Neural cell (in vitro differentiated cells): ENCODE results near the gene HIF3A. TPM values are rescaled to one million over a fixed set of nuclear protein-coding genes. Genes with fewer than 3 reads are reported as not detected.

Experiments used
- H2AFZ ChIP-seq: fragments of 200-600, 300-800 bp; sonication (generic), shearing (Covaris generic); 2 replicates; pipeline ENCODE4 v1.6.0; 2014; ENCODE audit warnings: low read depth, mild to moderate bottlenecking, antibody characterized with exemption, low read length, moderate library complexity
- H3F3A ChIP-seq: fragments of 200-600 bp; shearing (Covaris generic); 2 replicates; pipeline ENCODE4 v1.6.1; 2016; ENCODE audit warnings: mild to moderate bottlenecking, moderate library complexity, mixed read lengths, antibody characterized with exemption, low read length; ENCODE audit not compliant: insufficient read depth, poor library complexity, severe bottlenecking
- H3K27ac ChIP-seq: fragments of 200-600, 300-800 bp; sonication (generic), shearing (Covaris generic); 2 replicates; pipeline ENCODE4 v1.5.1; 2014; ENCODE audit warnings: mild to moderate bottlenecking, low read length, moderate library complexity
- H3K27me3 ChIP-seq: fragments of 300-800, 200-600 bp; sonication (generic), shearing (Covaris generic); 2 replicates; pipeline ENCODE4 v1.6.0; 2014; ENCODE audit warnings: mild to moderate bottlenecking, low read depth, low read length, moderate library complexity; ENCODE audit not compliant: insufficient read depth
- H3K36me3 ChIP-seq: fragments of 300-800, 200-600 bp; sonication (generic), shearing (Covaris generic); 2 replicates; pipeline ENCODE4 v1.5.1; 2014; ENCODE audit warnings: mild to moderate bottlenecking, antibody characterized with exemption, low read length, moderate library complexity; ENCODE audit not compliant: insufficient read depth
- H3K4me2 ChIP-seq: fragments of 300-800, 200-600 bp; sonication (generic), shearing (Covaris generic); 2 replicates; pipeline ENCODE4 v1.6.0; 2014; ENCODE audit warnings: mild to moderate bottlenecking, low read length
- H3K4me3 ChIP-seq: fragments of 300-800, 200-600 bp; sonication (generic), shearing (Covaris generic); 2 replicates; pipeline ENCODE4 v1.5.1; 2014; ENCODE audit warnings: mild to moderate bottlenecking, low read length, moderate library complexity
- H3K79me2 ChIP-seq: fragments of 200-600 bp; shearing (Covaris generic); replicated peaks from 2 replicates; pipeline ENCODE4 v1.6.0; 2014; ENCODE audit warnings: mild to moderate bottlenecking, low read length, moderate library complexity; ENCODE audit not compliant: insufficient read depth
- H3K9ac ChIP-seq: fragments of 300-800, 200-600 bp; sonication (generic), shearing (Covaris generic); 2 replicates; pipeline ENCODE4 v1.6.1; 2016; ENCODE audit warnings: mild to moderate bottlenecking, low read length, mixed read lengths
- H3K9me2 ChIP-seq: fragments of 200-600 bp; shearing (Covaris generic); 2 replicates; pipeline ENCODE4 v1.6.1; 2016; ENCODE audit warnings: mild to moderate bottlenecking, low read length, mixed read lengths; ENCODE audit not compliant: insufficient read depth
- H3K9me3 ChIP-seq: fragments of 200-600, 300-800 bp; sonication (generic), shearing (Covaris generic); 2 replicates; pipeline ENCODE4 v1.6.1; 2016; ENCODE audit warnings: mild to moderate bottlenecking, mixed run types, low read length, moderate library complexity, mixed read lengths
- H4K20me1 ChIP-seq: fragments of 200-600 bp; shearing (Covaris generic); 2 replicates; pipeline ENCODE4 v1.6.1; 2016; ENCODE audit warnings: mild to moderate bottlenecking, mixed run types; ENCODE audit not compliant: insufficient read depth
- EP300 ChIP-seq: fragments of 450-650 bp; conservative IDR thresholded peaks from 2 replicates; pipeline ENCODE4 v1.6.1; 2014; ENCODE audit warnings: antibody characterized with exemption, mild to moderate bottlenecking, moderate library complexity; ENCODE audit not compliant: poor library complexity, severe bottlenecking
- EZH2 ChIP-seq: fragments of 200-600, 300-800 bp; shearing (Covaris generic), sonication (generic); IDR thresholded peaks from 2 replicates; pipeline ENCODE4 v1.6.1; 2014; ENCODE audit warnings: antibody characterized with exemption, low read length, borderline replicate concordance, mild to moderate bottlenecking; ENCODE audit not compliant: insufficient read depth, poor library complexity, severe bottlenecking
- MXI1 ChIP-seq: fragments of 450-650 bp; conservative IDR thresholded peaks from 2 replicates; pipeline ENCODE4 v1.6.1; 2014; ENCODE audit warnings: antibody characterized with exemption, mild to moderate bottlenecking; ENCODE audit not compliant: poor library complexity, severe bottlenecking
- POLR2AphosphoS5 ChIP-seq: IDR thresholded peaks from 2 replicates; pipeline ENCODE4 v1.6.1; 2012
- RAD21 ChIP-seq: fragments of 450-650 bp; conservative IDR thresholded peaks from 2 replicates; pipeline ENCODE4 v1.6.1; 2014; ENCODE audit warnings: antibody characterized with exemption, mild to moderate bottlenecking, moderate library complexity
- SMC3 ChIP-seq: fragments of 450-650 bp; conservative IDR thresholded peaks from 2 replicates; pipeline ENCODE4 v1.6.1; 2014; ENCODE audit warnings: antibody characterized with exemption, mild to moderate bottlenecking, moderate library complexity; ENCODE audit not compliant: poor library complexity
- TAF1 ChIP-seq: IDR thresholded peaks from 2 replicates; pipeline ENCODE4 v1.6.1; 2012; ENCODE audit warnings: low read depth
- polyA plus RNA-seq: library from polyadenylated mRNA; depleted of rRNA; stranded (reverse); fragments of >200 nt; gene quantifications from 2 replicates; pipeline ENCODE4 v1.2.3, GENCODE V29; 2014
- TF ChIP-seq, protein P1 (sequence below): IDR thresholded peaks from 2 replicates; pipeline ENCODE4 v1.6.1; 2012; ENCODE audit warnings: borderline replicate concordance
- TF ChIP-seq, protein P2 (sequence below): fragments of 450-650 bp; IDR thresholded peaks from 2 replicates; pipeline ENCODE4 v1.5.1; 2014; ENCODE audit warnings: antibody characterized with exemption, mild to moderate bottlenecking, moderate library complexity; ENCODE audit not compliant: poor library complexity, severe bottlenecking

Gene HIF3A
- polyA plus RNA-seq, 1 donor from 2014 or later = 2.0 TPM

DNA sequence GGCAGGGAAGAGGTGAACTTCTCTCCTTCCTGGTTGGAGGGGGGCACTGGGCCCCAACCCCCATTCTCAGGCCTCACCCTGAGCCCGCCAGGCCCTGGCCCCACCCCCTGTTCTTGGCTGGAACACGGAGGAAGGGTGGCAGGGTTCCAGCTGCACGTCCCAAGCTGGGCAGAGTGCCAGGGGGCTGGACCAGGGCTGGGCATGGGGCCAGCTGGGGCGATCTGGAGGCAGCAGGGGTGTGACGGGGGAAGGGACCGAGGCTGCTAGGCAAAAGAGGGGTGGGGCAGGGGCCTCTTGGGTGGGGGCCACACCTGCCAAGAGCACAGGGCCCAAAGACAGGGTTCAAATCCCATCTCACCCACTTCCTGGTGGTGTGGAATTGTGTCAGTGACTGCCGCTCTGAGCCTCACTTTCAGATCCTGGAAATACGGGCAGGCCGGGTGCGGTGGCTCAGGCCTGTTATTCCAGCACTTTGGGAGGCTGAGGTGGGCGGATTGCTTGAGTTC, 2.2 kb downstream of the HIF3A start:
- H3K4me3 ChIP-seq = no peak overlapping the region
- no peak overlapping the region for H3K27ac ChIP-seq

DNA sequence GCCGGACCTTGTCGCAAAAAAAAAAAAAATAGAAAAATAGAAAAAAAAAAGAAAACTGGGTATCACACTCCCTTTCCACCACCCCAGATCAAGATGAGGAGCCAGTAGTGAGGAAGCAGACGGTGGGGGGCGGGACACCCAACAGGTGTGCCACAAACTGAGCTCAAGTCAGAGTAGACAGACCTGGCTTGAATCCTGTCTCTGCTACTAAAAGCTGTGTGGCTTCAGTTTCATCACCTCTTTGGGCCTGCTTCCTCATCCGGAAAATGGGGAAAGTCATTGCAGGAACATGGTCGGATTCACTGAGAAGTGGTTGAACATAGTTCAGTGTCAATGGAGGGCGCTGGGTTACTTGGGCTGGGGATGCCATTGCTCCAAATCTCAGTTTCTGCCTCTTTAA, 2.9 kb downstream of the HIF3A start:
- Histone ChIP-seq H3K4me2 (no peak overlapping the region), H3K4me3 (no peak overlapping the region)
- TF ChIP-seq EP300 (no peak), TAF1 (no peak), RAD21 (no peak), MXI1 (no peak), POLR2AphosphoS5 (no peak)
- TF ChIP-seq, protein P1, sequence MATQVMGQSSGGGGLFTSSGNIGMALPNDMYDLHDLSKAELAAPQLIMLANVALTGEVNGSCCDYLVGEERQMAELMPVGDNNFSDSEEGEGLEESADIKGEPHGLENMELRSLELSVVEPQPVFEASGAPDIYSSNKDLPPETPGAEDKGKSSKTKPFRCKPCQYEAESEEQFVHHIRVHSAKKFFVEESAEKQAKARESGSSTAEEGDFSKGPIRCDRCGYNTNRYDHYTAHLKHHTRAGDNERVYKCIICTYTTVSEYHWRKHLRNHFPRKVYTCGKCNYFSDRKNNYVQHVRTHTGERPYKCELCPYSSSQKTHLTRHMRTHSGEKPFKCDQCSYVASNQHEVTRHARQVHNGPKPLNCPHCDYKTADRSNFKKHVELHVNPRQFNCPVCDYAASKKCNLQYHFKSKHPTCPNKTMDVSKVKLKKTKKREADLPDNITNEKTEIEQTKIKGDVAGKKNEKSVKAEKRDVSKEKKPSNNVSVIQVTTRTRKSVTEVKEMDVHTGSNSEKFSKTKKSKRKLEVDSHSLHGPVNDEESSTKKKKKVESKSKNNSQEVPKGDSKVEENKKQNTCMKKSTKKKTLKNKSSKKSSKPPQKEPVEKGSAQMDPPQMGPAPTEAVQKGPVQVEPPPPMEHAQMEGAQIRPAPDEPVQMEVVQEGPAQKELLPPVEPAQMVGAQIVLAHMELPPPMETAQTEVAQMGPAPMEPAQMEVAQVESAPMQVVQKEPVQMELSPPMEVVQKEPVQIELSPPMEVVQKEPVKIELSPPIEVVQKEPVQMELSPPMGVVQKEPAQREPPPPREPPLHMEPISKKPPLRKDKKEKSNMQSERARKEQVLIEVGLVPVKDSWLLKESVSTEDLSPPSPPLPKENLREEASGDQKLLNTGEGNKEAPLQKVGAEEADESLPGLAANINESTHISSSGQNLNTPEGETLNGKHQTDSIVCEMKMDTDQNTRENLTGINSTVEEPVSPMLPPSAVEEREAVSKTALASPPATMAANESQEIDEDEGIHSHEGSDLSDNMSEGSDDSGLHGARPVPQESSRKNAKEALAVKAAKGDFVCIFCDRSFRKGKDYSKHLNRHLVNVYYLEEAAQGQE = no peak
- TF ChIP-seq, protein P2, sequence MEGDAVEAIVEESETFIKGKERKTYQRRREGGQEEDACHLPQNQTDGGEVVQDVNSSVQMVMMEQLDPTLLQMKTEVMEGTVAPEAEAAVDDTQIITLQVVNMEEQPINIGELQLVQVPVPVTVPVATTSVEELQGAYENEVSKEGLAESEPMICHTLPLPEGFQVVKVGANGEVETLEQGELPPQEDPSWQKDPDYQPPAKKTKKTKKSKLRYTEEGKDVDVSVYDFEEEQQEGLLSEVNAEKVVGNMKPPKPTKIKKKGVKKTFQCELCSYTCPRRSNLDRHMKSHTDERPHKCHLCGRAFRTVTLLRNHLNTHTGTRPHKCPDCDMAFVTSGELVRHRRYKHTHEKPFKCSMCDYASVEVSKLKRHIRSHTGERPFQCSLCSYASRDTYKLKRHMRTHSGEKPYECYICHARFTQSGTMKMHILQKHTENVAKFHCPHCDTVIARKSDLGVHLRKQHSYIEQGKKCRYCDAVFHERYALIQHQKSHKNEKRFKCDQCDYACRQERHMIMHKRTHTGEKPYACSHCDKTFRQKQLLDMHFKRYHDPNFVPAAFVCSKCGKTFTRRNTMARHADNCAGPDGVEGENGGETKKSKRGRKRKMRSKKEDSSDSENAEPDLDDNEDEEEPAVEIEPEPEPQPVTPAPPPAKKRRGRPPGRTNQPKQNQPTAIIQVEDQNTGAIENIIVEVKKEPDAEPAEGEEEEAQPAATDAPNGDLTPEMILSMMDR = no peak

More for the DNA sequence above, 2.2 kb downstream of the HIF3A start:
- H3K36me3 ChIP-seq = no peaks in the 10 kb centered on the region
- TF ChIP-seq RAD21 = no peak
- no peak for TF ChIP-seq MXI1
- TF ChIP-seq, protein P1 = no peak
- TF ChIP-seq POLR2AphosphoS5 = no peak
- TF ChIP-seq EP300 = no peak
- TF ChIP-seq, protein P2 = no peak
- no peak for TF ChIP-seq EZH2
- TF ChIP-seq SMC3 = no peak
- TF ChIP-seq TAF1 = no peak
- no peak overlapping the region for H2AFZ ChIP-seq
- H3K9me2 ChIP-seq = no peaks in the 10 kb centered on the region
- H3K27me3 ChIP-seq = no peaks in the 10 kb centered on the region
- no peaks in the 10 kb centered on the region for H4K20me1 ChIP-seq
- H3K4me2 ChIP-seq = no peak overlapping the region
- H3F3A ChIP-seq = no peaks in the 10 kb centered on the region
- H3K79me2 ChIP-seq = no peaks in the 10 kb centered on the region
- H3K9me3 ChIP-seq = no peaks in the 10 kb centered on the region
- no peak overlapping the region for H3K9ac ChIP-seq

More for the DNA sequence above, 2.9 kb downstream of the HIF3A start:
- Histone ChIP-seq H3F3A (no peaks in the 10 kb centered on the region), H3K27ac (no peak overlapping the region), H2AFZ (no peak overlapping the region), H3K9me2 (no peaks in the 10 kb centered on the region), H3K79me2 (no peaks in the 10 kb centered on the region), H3K9me3 (no peaks in the 10 kb centered on the region), H4K20me1 (no peaks in the 10 kb centered on the region), H3K27me3 (no peaks in the 10 kb centered on the region), H3K9ac (no peak overlapping the region), H3K36me3 (no peaks in the 10 kb centered on the region)
